COLO668 (cell line): ENCODE results near the gene ADARB2.

Experiments used
- DNase-seq: peaks from one replicate; lab custom pipeline; 2025; ENCODE audit not compliant: unreplicated experiment; lab: John Stamatoyannopoulos, UW

Gene ADARB2

DNA sequence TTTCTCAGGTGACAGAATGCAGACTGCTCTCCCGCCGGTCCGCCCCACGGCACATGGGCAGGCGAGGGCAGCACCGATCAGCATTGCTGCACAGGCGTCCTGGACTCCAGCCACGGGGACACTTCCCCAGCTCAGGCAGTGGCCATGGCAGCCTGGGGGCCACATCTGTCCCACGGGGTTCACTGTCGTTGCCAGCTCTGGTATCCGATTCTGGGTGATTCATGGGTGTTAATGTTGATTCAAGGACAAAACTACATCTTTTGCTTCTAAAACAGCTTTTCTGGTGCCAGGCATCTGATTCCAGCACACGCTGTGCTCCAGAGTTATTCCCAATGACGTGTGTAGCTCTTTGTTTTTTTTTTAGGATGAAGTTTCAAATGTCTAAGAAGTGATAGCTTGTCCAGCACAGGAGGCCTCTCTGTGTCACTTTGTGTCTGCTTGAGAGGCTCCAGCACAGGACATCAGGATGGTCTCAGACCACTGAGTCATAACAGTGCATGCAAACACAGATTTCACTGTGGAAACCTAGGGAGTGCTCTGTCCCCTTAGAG is 463.1 kb downstream of the ADARB2 start:
- no peak for DNase-seq

DNA sequence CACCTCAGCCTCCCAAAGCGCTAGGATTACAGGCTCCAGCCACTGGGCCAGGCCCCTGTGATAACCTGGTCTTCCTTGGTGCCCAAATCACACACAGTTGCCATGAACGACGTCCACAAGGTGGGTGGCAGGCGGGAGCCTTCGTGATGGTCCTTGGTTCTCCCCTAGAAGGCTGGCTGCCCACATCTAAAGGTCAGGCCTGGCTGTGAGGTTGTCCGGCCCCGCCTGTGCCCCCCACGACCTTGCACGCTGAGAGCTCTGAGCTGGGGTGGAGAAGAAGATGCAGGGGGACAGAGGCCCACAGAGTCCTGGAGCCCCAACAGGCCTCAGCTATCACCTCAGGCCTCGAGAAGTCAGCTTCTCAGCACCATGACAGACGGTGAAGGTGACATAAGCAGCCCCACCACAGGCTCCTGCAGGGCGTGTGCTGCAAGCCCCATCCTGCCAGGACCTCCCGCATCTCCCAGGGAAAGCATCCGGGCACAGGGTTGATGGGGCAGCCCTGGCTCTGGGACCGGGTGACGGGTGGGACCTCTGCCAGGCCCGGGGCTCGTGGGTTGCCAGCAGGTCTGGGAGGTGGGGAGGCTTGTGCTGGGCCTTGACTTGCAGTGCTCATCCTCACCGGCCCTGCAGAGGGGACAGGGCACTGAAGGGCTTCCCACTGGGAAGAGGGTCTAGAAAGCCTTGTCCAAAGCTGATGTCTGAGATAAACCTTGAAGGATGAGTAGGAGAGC is 463.8 kb downstream of the ADARB2 start:
- DNase-seq: no peak

DNA sequence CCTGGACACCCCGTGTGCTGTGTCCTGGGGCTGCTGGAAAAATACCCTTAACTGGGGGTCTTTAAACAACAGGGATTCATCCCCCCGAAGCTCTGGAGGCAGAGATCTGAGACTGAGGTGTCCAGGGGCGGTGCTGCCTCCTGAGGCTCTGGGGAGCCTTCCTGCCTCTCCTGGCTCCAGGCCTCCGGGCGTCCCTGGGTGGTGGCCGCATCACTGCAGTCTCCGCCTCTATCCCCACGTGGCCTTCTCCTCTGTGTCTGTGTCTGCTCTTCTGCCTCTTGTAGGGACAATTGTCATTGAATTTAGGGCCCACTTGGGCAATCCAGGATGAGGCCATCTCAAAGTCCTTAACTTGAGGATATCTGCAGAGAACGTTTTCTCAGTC is 464.6 kb downstream of the ADARB2 start:
- DNase-seq: no peak

DNA sequence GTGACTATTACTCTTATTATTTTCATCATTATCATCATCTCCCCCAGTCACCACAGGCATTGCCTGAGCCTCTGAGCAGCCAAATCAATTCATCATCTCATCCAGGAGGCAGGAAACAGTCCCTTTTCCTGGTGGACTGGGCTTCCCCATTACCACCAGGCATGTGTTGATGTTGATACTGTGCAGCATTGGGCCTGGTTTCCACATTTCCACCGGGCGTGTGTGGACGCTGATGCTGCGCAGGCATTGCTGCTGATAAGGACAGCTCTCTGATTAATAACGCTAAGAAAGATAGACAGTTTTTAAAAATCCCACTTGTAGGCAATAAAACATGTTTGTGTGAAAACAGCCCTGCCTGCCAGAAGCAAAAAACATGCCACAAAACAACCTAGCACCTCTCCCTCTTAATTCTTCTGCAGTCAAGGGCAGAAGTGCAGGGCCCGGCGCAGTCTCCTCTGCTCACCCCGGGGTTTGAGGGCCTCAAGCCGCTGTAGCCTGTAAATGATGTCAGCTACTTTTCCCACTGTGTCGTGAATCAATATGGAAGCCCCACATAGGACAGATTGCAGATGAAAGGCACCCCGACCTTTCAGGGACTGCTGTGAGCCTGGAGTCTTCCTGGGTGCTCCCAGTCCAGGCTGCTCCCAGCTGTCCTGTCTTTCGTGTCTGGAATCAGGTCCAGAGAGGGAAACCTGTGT is 465.1 kb downstream of the ADARB2 start:
- DNase-seq: no peak

DNA sequence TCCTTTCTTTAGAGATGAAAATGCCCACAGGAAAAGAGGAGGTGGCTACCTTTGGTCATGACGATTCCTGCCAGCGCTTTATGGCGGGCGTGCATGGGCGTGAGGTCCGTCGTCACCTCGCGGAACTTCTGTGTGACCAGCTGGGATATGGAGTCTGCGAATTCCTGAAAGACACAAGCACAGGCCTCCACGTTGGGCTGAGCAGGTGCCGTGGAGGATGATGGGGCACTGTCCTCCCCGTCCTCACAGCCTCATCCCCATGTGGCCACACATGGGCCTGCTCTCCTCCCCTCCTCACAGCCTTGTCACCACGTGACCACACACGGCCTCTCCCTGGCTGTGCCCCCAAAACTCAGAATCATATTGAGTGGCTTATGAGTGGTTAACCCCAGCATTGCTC is 466.4 kb downstream of the ADARB2 start:
- no peak for DNase-seq

DNA sequence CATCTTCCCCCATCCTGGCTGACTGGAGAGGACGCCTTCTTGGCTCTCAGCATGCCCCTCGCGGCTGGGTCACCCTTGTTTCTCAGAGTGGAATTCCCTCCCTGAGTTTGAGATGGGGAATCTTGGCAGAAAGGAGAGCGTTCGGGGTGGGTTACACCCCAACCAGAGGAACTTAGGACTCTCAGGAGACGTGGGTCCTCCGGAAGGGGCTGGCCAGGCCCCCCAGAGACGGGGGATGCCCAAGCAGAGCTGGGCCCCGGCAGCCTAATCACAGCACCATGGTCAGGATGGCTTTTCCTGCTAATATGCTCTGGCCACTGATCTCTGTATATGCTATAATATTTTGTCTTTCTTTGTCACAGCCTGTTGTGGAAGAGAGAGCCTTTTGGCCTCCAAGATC is 466.8 kb downstream of the ADARB2 start:
- DNase-seq: no peak

DNA sequence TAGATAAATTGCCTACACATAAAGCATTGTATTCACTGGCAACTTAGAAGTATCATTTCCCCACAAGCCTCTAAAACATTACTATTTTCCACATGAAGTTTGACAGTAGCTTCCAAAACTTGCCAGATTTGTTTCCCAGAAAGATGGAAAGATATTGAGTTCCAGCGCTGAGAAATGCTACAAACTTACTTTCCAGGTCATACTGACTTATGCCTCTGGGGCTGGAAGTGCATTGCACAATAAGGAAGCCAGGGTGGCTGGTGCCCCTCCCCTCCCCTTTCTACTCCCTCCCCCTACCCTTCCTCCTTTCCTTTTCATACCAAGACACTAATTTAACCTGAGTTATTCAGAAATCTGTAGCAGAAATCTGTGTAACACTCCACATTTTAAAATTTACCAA is 468.5 kb downstream of the ADARB2 start:
- DNase-seq: no peak

DNA sequence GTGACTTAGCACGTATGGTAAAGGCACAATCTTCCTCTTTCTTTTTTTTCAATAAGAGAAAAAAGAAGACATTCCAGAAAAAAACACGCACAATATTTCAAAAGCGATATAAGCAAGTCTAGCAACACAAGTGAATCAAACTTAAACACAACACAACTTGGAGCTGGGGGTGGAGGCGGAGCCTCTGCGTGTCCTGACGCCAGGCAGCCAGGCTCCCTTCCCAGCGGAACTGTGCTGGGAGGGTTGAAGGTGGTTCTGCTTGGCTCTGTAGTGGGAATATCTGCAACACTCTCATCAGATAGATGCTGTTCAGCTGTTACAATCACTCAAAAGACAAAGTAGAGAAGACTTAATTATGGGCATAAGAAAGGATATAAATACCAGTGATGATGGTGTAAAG is 469.8 kb downstream of the ADARB2 start:
- DNase-seq: no peak

DNA sequence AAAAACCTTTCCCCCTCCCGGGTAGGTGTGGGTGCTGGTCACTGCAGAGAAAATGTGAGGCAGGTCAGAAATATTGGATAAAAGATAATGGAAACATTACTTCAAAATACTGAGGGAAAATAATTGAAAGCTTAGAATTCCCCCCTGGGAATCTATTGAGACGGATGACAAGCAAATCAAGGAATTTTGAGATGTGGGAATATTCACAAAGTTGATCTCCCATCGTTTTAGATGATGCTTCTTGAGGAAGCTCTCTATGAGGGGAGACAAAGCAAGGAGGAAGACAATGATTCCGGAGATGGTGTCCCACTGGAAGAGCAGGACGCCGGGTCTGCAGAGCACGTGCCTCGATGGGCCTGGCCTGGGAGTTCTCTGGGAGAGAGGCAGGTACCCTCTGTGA is 470.2 kb downstream of the ADARB2 start:
- DNase-seq: no peak

DNA sequence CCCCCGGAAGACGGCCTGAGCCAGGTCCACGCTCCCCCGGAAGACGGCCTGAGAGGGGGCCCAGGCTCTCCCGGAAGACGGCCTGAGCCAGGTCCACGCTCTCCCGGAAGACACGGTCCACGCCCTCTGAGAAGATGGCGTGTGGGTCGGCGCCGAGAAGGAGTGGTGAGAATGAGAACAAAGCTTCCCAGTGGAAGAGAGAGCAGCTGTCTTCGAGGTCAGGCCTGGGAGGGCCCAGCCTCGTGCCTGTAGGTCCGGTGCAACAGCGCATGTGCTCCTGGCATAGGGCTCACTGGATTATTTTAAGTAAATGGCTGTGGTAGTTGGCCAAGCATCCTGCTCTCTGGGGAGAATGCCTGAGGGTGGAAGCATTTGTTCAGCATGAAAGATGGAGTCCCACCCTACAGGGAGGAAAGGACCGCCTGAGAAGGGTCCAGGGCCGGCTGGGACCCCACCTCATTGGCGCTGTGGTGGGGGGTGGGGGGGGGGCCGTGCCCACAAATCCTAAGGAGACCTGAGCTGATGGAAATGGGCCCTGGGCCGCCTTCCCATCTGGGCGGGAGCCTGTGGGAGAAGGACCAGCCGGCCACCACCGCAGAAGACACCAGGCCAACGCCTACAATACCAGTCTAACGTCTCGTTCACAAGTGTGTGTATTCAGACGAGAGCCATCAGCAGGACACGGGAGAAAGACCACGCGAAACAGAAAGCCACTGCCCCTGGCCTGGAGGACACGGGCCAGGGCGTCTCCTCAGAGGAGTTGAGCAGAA is 471.1 kb downstream of the ADARB2 start:
- DNase-seq: no peak

DNA sequence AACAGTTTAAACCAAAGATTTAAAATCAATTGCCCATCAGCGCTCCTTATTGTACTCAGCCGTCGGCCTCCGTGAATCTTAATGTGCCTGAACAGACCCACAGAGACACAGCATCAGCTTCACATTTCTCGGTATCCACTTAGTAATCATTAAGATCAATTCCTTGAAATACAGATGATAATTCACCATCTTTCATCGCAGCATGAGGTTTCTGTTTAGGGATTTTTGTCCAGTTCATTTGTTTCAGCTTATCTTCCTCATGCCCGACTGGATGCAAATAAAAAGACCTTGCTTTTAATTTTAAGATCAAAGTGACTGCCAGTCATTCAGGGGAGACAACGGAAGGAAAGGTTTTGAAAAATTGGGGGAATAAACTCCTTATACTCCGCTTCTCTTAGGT is 473.3 kb downstream of the ADARB2 start:
- no peak for DNase-seq

DNA sequence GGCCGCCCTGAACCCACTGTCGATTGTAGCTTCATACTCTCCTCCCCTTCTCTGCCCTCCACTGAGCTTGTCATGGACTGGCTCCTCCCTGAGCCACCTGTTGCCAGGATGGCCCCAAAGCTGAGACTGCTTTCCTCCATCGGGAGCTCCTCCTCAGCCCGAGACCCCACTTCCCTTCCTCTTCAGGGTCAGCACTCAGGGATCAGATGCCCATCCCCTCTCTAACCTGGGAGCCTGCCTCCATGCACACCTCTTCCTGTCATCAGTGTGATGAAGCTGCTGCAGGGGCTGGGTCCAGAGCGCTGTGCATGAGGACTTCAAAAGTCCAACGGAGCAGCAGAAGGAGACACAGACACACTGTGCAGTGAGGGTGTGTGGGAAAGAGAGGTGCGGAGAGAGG is 480.1 kb downstream of the ADARB2 start:
- DNase-seq: no peak

DNA sequence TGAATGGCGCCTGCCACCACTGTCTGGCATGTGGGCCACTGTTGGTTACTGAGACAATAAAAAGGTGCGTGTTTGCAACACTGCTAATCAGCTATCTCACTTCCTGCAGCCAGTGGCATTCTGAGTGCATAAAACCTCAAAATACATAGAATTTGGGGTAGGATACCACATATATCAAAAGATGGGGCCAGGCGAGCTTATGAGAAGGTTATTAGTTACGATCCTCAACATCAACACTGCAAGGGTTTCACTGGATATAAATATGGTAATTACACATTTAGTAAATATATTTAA is 480.9 kb downstream of the ADARB2 start:
- DNase-seq: no peak

DNA sequence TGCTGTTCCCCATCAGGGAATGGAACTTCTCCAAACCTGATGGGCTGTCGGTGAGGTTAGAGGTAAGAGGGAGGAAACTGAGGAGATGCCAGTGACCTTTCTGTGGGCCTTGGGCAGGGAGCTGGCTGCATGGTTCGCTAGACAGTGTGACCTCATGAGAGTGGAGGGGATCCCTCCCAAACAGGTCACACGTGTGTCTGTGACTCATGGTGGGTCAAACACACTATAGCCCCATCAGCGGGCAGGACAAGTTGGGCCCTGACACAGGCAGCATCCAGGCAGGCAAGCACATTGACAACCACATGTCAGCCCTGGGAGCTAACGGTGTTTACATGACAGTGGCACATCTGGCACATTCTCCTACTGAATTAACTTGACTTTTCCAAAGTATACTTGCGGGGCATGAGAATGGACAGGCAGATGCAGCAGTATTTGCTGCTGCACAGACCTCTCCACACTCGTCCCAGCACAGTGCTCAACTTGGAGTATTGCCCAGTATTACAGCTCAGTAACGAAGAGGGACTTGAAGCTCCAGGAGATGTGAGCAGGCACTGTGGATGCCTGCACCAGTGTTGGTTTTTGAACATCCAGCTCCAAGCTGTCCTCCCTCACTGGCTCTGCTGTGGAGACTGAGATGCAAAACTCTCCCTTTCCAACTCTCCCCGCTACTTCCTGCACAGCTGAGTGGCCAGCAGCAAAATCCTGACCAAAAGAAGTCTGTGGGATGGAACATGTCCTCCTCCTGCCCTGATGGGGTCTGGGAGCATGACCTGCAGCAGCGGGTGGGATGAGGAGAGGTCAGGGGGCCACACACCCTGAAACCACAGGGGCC is 481.5 kb downstream of the ADARB2 start:
- DNase-seq: no peak

DNA sequence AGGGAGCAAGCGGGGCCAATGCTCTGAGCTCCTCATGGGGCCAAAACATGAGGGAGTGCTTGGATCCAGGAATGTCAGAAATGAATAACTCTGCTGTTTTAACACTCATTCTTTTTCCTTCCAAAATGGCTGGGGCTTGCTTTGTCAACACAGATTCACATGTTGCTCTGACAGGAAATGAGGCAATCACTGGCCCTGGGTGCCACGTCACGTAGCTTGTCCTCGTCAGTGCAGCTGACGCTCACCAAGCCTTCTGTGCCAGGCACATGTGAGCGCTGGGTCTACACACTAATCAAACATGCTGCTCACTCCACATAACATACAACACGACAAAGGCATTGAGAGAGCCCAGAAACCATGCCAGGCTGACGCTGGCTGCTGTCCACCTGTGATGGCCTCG is 482.2 kb downstream of the ADARB2 start:
- no peak for DNase-seq

DNA sequence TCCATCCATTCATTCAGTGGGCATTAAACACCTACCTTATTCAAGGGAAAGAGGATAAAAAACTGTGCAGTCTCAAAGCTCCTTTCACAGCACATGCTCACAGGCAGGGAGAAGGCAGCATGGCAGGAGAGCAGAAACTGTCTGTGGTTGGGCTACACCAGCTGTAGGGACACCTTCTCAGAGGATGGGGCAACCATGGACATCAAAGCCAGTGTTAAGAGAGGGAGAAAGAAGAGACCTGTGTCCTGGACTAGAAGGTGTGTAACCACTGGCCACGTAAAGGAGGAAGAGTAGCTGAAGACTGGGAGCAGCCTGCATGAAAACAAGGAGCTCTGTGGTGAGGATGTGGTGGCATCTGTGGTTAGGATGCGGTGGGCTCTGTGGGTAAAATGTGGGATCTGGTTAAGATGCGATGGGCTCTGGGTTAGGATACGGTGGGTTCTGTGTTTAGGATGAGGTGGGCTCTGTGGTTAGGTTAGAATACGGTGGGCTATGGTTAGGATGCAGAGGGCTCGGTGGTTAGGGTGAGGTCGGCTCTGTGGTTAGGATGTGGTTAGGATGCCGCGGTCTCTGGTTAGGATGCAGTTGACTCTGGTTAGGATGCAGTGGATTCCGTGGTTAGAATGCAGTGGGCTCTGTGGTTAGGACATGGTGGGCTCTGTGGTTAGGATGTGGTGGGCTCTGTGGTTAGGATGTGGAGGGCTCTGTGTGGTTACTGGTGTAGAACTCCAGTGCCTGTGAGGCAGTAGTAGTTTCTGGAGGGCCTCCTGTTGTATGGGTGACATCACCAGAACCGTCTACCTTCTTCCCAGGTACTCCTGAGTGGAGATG is 483.6 kb downstream of the ADARB2 start:
- DNase-seq: no peak

DNA sequence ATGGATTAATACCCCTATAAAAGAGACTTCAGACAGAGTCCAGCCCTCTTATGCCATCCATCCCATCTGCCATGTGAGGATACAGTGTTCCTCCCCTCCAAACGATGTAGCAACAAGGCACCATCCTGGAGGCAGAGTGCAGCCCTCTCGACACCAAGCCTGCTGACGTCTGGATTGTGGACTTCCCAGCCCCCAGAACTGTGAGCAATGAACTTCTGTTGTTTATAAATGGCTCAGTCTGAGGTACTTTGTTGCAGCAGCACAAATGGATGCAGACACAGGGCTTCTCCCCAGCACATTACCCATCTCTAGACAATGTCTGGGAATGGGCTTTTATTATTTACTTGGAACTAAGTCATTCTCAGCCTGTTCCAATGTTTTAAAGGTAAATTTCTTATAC is 485.6 kb downstream of the ADARB2 start:
- DNase-seq: no peak

DNA sequence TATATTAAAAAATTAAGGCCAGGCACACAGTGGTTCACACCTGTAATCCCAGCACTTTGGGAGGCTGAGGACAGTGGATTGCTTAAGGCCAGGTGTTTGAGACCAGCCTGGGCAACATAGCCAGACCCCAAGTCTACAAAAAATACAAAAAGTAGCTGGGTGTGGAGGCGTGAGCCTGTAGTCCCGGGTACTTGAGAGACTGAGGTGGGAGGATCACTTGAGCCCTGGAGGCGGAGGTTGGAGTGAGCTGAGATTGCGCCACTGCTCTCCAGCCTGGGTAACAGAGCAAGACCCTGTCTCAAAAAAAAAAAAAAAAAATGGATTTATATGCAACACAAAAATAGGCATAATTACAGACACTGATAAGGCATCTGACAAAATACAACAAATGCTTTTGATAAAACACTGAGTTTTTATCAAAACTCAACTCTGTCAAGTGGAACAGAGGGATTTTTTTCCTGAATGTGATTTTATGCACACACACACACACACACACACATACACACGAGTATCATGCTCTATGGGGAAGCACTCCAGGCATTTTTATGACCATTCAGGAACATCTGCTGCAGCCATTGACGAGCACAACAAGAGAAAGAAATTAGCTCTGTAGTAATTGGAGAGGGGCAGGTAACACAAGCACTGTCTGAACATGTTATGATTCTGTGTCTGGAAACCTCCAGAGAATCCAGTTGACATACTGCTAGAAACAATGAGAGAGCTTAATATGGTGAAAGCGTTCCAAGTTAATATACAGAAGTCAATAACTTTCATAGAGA is 488.0 kb downstream of the ADARB2 start:
- peak; percentile 42 for DNase-seq

DNA sequence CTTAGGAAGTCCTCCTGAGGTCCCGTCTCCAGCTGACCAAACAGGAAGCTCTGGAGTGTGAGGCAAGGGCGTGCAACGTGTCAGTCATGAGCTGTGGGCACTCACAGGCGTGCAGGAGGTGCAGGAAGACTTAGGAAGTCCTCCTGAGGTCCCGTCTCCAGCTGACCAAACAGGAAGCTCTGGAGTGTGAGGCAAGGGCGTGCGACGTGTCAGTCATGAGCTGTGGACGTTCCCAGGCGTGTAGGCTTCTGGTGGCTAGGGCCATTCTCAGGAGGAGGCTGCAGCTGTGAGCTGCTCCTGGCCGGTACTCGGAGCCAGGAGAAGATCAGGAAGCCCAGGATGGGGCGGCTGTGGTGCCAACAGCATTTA is 489.1 kb downstream of the ADARB2 start:
- DNase-seq: peak; percentile 62
